NB4 (cell line): ENCODE results near the gene TMEM164.

Experiments used
- DNase-seq: peaks from one replicate; pipeline ENCODE4 v3.0.0; 2010; ENCODE audit warnings: low read depth
- H3K4me3 ChIP-seq: one replicate; pipeline ENCODE4 v1.5.1; 2011; ENCODE audit warnings: mild to moderate bottlenecking, low read depth, low read length, moderate library complexity
- MYC ChIP-seq: IDR thresholded peaks from 2 replicates; pipeline ENCODE4 v1.6.1; 2011; ENCODE audit warnings: low read depth, low read length
- POLR2A ChIP-seq: IDR thresholded peaks from 2 replicates; pipeline ENCODE4 v1.6.1; 2011; ENCODE audit warnings: mild to moderate bottlenecking; ENCODE audit not compliant: insufficient read length; ENCODE audit errors: extremely low read depth
- TF ChIP-seq, protein P1 (sequence below): IDR thresholded peaks from 2 replicates; pipeline ENCODE4 v1.6.1; 2011; ENCODE audit warnings: low read depth, low read length
- TF ChIP-seq, protein P2 (sequence below): IDR thresholded peaks from one replicate; pipeline ENCODE4 v1.5.1; 2012; ENCODE audit warnings: low read depth, low read length

TMEM164 gene

DNA sequence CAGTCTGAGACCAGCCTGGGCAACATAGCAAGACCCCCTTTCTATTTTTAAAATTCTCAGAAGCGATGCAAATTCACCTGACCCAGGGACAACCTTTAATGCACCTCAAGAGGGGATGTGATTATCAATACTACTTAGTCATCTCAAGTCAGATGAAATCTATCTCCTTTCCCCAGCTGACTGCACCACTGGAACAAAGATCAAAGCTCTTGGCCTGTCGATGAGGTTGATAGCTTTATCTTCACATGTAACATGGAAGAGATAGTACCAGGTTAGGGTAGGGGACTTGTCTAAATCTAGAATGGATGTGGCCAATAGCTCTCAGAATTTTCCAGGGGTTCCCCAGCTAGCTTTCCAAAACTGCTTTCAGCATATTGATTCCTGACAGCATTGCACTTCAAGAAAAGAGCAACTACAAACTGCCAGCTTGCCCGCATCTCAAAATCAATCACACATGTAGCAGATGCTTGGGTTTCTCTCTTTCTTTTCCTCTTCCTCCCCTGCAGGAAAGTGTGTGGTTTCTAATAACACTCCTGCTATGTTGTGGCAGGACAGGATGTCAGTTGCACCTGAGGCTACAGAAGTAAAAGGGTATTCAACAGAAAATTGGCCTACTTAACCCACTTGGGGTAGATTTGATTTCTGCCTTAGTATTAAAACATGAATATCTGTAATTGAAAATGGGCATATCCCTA lies 12.2 kb upstream of the TMEM164 start:
- TF ChIP-seq, protein P1, sequence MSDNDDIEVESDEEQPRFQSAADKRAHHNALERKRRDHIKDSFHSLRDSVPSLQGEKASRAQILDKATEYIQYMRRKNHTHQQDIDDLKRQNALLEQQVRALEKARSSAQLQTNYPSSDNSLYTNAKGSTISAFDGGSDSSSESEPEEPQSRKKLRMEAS, result no peak
- TF ChIP-seq MYC (no peak), POLR2A (no peak)
- TF ChIP-seq, protein P2, sequence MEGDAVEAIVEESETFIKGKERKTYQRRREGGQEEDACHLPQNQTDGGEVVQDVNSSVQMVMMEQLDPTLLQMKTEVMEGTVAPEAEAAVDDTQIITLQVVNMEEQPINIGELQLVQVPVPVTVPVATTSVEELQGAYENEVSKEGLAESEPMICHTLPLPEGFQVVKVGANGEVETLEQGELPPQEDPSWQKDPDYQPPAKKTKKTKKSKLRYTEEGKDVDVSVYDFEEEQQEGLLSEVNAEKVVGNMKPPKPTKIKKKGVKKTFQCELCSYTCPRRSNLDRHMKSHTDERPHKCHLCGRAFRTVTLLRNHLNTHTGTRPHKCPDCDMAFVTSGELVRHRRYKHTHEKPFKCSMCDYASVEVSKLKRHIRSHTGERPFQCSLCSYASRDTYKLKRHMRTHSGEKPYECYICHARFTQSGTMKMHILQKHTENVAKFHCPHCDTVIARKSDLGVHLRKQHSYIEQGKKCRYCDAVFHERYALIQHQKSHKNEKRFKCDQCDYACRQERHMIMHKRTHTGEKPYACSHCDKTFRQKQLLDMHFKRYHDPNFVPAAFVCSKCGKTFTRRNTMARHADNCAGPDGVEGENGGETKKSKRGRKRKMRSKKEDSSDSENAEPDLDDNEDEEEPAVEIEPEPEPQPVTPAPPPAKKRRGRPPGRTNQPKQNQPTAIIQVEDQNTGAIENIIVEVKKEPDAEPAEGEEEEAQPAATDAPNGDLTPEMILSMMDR, result no peak
- DNase-seq, result no peak
- H3K4me3 ChIP-seq, result no peak overlapping the region

DNA sequence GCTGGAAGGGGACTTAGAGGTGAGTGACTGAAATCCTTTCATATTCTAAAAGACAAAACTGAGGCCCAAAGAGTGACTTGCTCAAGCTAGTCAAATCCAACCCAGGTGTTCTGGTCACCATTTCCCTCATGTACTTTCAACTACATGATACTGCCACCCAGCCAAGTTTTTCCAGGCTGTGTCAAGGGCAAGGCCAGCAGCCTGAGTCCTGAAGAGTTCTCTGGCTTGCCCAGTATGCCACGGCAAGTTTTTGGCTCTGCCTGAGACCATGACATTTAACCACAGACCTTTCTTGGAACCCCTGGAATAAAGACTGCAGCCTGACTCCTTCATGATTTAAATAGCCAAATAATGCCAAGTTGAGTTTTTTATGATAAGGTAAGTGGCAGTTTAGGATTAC lies 10.7 kb upstream of the TMEM164 start:
- TF ChIP-seq, protein P2, result no peak
- TF ChIP-seq MYC, result no peak
- TF ChIP-seq, protein P1, result no peak
- no peak for TF ChIP-seq POLR2A
- DNase-seq, result no peak
- no peak overlapping the region for H3K4me3 ChIP-seq

DNA sequence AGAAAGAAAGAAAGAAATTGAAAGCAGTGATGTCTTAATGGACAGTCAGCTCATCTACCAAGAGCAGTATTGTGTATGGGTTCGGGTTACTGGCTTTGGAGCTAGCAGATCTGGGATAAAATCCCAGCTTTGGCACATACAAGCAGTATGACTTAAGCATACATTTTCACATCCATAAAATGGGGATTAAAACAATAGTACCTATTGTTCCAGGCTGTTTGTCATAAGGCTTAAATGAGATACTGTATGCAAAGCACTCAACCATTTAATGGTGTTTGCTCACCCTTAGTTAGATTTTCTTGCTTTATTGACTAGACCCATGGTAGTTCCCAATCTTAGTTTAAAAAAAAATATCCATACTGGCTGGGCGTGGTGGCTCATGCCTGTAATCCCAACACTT lies 7.8 kb upstream of the TMEM164 start:
- no peak for DNase-seq
- TF ChIP-seq, protein P2, result no peak
- TF ChIP-seq MYC (no peak), POLR2A (no peak)
- TF ChIP-seq, protein P1, result no peak
- no peak overlapping the region for H3K4me3 ChIP-seq

DNA sequence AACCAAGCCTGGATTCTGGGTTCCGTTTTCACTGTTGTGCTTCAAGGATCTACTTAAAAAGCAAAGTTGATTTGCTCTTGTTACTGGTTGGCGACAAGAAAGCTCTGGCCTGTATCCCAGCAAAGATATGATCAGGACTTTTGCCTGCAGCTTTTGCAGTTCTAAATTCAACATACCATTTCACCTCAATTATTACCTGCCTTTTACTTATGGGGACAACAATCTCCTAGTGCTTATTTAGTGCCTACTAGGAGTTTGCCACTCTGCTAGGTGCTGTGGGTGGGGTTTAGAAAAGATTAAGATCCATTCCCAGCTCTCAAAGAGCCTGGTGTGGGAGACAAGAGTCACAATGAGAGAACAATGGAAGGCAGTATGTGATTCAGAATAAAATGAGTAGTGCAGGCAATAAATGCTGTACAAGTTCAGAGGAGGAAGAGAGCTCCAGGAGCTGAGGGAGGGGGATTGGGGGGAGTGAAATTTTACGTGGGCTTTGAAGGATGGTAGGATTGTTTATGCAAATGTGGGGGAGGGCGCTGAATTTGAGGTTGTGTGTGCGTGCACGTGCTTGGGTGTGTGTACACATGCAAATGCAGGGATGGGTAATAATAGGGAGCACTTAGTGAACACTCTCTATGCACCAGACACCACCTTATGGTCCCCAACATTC lies 5.0 kb upstream of the TMEM164 start:
- TF ChIP-seq MYC, result no peak
- TF ChIP-seq, protein P2, result no peak
- no peak for TF ChIP-seq POLR2A
- TF ChIP-seq, protein P1, result no peak
- no peak for DNase-seq
- no peak overlapping the region for H3K4me3 ChIP-seq

DNA sequence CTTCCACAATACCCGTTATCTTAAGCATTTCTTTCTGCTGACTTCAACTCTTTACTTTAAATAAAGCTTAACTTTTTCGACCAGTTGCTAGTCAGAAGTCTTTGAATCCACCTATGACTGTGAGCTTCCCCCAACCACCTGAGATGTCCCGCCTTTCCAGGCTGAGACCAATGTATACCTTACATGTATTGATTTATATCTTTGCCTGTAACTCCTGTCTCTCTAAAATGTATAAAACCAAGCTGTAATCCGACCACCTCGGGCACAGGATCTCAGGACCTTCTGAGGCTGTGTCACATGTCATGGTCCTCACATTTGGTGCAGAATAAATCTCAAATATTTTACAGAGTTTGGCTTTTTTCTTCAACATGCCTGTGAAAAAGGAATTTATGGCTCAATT lies 2.9 kb upstream of the TMEM164 start:
- DNase-seq, result no peak
- TF ChIP-seq, protein P2, result no peak
- TF ChIP-seq POLR2A (no peak), MYC (no peak)
- TF ChIP-seq, protein P1, result no peak
- H3K4me3 ChIP-seq, result no peak overlapping the region
